Measurements from ENCODE around the gene WDFY4. TPM values are rescaled to one million over a fixed set of nuclear protein-coding genes. Genes with fewer than 3 reads are reported as not detected.

The WDFY4 gene
- total RNA-seq, 1 experiment from 2014 or later, result 0.22 TPM

DNA sequence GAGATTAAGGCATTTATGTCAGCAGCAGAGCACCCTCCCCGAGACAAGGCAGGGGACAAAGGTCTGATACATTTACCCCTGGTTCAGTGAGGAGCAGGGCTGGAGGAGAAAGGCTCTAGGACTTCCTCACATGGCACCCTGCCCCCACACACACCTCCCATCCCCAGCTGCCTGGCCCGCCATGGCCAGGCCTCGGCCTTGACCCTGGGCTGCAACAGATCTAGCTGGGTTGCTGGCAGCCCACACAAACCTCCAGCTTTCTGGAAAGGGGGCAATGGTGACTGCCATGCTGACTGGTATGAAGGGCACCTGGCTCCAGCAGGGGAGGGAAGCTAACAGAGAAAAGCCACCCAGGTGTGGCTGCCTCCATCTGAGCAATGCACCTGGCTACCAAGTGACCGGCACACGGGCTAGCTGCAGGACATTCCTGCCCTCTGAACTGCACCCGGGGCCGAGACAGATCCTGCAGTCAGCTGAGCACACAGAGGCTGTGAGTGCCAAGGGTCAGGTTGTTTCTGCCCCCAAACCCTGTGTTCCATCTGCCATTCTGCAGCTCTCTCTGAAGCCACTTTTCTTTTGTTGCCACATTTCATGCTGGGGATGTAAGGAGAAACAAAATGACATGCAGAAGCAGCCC, 340.8 kb downstream of the WDFY4 start:
- Histone ChIP-seq H3K4me1 (ENCODE audit: control insufficient read depth in 1 of 2, insufficient read depth in 2 of 2, low read length in 2 of 2) (no peaks in the 10 kb centered on the region), H3K4me3 (replicated peaks in 1 of 2; ENCODE audit: low read depth in 1 of 2, low read length in 2 of 2) (no peak overlapping the region), H3K27ac (ENCODE audit: low read depth, low read length) (no peak overlapping the region), H4K20me1 (ENCODE audit: insufficient read depth) (no peaks in the 10 kb centered on the region), H3K9me3 (ENCODE audit: control insufficient read depth in 1 of 2, insufficient read depth in 1 of 2, low read depth in 1 of 2, low read length in 2 of 2) (no peaks in the 10 kb centered on the region), H3K36me3 (ENCODE audit: control insufficient read depth in 1 of 2, insufficient read depth in 2 of 2, low read length in 2 of 2) (no peaks in the 10 kb centered on the region), H3K9ac (ENCODE audit: low read length) (no peak overlapping the region), H3K4me2 (ENCODE audit: low read length) (no peak overlapping the region), H3K27me3 (ENCODE audit: insufficient read depth, low read length) (peaks cover 54% of the 10 kb centered on the region), H3K79me2 (ENCODE audit: insufficient read depth, low read length) (no peaks in the 10 kb centered on the region), H3K9me2 (ENCODE audit: insufficient read depth) (no peaks in the 10 kb centered on the region), H2AFZ (ENCODE audit: low read depth, low read length, poor library complexity, severe bottlenecking) (no peak overlapping the region)
- ChIA-PET RAD21 (ENCODE audit: low non-redundant PET in 1 of 2, low total read pairs in 2 of 2, uncharacterized antibody in 2 of 2, unreplicated experiment in 2 of 2) (no interaction called here), POLR2A (no interaction called here), CTCF (no interaction called here)
- ATAC-seq (no peak), DNase-seq (ENCODE audit: low read depth, low spot score) (no peak)
- BruUV-seq (replicated peaks), result no TSS peak
- TF ChIP-seq, protein P1, sequence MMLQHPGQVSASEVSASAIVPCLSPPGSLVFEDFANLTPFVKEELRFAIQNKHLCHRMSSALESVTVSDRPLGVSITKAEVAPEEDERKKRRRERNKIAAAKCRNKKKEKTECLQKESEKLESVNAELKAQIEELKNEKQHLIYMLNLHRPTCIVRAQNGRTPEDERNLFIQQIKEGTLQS (IDR thresholded peaks at IDR 0.05), result no peak
- TF ChIP-seq, protein P2, sequence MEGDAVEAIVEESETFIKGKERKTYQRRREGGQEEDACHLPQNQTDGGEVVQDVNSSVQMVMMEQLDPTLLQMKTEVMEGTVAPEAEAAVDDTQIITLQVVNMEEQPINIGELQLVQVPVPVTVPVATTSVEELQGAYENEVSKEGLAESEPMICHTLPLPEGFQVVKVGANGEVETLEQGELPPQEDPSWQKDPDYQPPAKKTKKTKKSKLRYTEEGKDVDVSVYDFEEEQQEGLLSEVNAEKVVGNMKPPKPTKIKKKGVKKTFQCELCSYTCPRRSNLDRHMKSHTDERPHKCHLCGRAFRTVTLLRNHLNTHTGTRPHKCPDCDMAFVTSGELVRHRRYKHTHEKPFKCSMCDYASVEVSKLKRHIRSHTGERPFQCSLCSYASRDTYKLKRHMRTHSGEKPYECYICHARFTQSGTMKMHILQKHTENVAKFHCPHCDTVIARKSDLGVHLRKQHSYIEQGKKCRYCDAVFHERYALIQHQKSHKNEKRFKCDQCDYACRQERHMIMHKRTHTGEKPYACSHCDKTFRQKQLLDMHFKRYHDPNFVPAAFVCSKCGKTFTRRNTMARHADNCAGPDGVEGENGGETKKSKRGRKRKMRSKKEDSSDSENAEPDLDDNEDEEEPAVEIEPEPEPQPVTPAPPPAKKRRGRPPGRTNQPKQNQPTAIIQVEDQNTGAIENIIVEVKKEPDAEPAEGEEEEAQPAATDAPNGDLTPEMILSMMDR (IDR thresholded peaks at IDR 0.05 in 2 of 3, conservative IDR thresholded peaks at IDR 0.05 in 1 of 3; ENCODE audit: borderline replicate concordance in 1 of 3, insufficient read depth in 1 of 3, low read depth in 2 of 3, low read length in 2 of 3), result no peak
- TF ChIP-seq SP1 (IDR thresholded peaks at IDR 0.05; ENCODE audit: low read depth), result no peak
- TF ChIP-seq, protein P3, sequence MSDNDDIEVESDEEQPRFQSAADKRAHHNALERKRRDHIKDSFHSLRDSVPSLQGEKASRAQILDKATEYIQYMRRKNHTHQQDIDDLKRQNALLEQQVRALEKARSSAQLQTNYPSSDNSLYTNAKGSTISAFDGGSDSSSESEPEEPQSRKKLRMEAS (IDR thresholded peaks at IDR 0.05), result no peak
- TF ChIP-seq EZH2phosphoT487 (IDR thresholded peaks at IDR 0.05; ENCODE audit: borderline replicate concordance), result no peak
- TF ChIP-seq POLR2A (IDR thresholded peaks at IDR 0.05; ENCODE audit: borderline replicate concordance, extremely low read depth, insufficient read depth, insufficient read length), result no peak
- TF ChIP-seq, protein P4, sequence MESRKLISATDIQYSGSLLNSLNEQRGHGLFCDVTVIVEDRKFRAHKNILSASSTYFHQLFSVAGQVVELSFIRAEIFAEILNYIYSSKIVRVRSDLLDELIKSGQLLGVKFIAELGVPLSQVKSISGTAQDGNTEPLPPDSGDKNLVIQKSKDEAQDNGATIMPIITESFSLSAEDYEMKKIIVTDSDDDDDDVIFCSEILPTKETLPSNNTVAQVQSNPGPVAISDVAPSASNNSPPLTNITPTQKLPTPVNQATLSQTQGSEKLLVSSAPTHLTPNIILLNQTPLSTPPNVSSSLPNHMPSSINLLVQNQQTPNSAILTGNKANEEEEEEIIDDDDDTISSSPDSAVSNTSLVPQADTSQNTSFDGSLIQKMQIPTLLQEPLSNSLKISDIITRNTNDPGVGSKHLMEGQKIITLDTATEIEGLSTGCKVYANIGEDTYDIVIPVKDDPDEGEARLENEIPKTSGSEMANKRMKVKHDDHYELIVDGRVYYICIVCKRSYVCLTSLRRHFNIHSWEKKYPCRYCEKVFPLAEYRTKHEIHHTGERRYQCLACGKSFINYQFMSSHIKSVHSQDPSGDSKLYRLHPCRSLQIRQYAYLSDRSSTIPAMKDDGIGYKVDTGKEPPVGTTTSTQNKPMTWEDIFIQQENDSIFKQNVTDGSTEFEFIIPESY (IDR thresholded peaks at IDR 0.05; ENCODE audit: extremely low read depth, insufficient replicate concordance, low read length), result no peak
- TF ChIP-seq CBX3 (IDR thresholded peaks at IDR 0.05; ENCODE audit: low read depth), result no peak
- no peak for TF ChIP-seq POLR2AphosphoS5 (IDR thresholded peaks at IDR 0.05; ENCODE audit: low read depth, low read length)
- TF ChIP-seq FOSL1 (IDR thresholded peaks at IDR 0.05; ENCODE audit: low read depth), result no peak
- TF ChIP-seq SIN3A (IDR thresholded peaks at IDR 0.05; ENCODE audit: low read depth), result no peak
- TF ChIP-seq ZNF274 (IDR thresholded peaks at IDR 0.05; ENCODE audit: low read depth, low read length), result no peak
- no peak for TF ChIP-seq CEBPB (IDR thresholded peaks at IDR 0.05; ENCODE audit: low read depth)
- TF ChIP-seq JUND (IDR thresholded peaks at IDR 0.05), result no peak
- no peak for TF ChIP-seq ZFX (IDR thresholded peaks at IDR 0.05)
- TF ChIP-seq RAD21 (IDR thresholded peaks at IDR 0.05; ENCODE audit: low read depth), result no peak
- no peak for TF ChIP-seq YY1 (IDR thresholded peaks at IDR 0.05; ENCODE audit: extremely low read depth, insufficient replicate concordance, low read depth, low read length)
- TF ChIP-seq EZH2 (IDR thresholded peaks at IDR 0.05), result no peak
- no peak for TF ChIP-seq ELF1 (IDR thresholded peaks at IDR 0.05; ENCODE audit: borderline replicate concordance, low read depth)
- intact Hi-C loops (cut with micrococcal nuclease), result no loop called here
